Skin epidermis (tissue), 12 donors: ENCODE measurements around the gene ESRP2.

Source experiments
- H3K27ac ChIP-seq, 21 experiments: fragments of 200-600 bp; sonication (generic) in 11 of 21; one replicate each; pipeline ENCODE4 v1.5.0; 2020; ENCODE audit warnings: mild to moderate bottlenecking in 3 of 21, inconsistent platforms in 2 of 21, moderate library complexity in 2 of 21
- H3K4me3 ChIP-seq, 7 experiments: fragments of 200-600 bp; sonication (generic) in 2 of 7; one replicate each; pipeline ENCODE4 v1.5.0; 2020; ENCODE audit warnings: inconsistent platforms in 2 of 7, mild to moderate bottlenecking in 2 of 7, moderate library complexity in 1 of 7

The ESRP2 gene

GRCh38 chr16:68188170-68188569, 47.8 kb downstream of the ESRP2 start:
- Histone ChIP-seq H3K4me3 (no peak overlapping the region), H3K27ac (no peak overlapping the region)

DNA sequence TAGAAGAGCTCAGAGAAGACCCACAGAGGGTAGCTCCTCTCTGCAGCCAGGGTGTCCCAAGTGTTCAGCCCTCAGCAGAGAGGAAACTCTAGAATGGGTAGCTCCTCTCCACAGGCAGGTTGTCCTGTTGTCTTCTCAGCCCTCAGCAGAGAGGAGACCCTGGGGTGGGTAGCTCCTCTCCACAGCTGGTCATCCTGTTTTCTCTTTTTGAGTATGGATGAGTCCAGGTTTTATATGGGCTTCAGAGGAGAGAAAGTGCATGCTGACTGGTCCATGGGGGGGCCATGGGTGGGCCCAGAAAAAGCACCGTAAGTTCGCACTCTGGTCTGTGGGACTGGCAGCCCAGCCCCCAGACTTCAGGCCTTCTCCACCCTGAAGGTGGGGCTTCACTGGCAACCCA, 48.4 kb downstream of the ESRP2 start:
- Histone ChIP-seq H3K4me3 (no peak overlapping the region), H3K27ac (no peak overlapping the region)

GRCh38 chr16:68186877-68187276, 49.0 kb downstream of the ESRP2 start:
- no peak overlapping the region for H3K27ac ChIP-seq
- H3K4me3 ChIP-seq, result no peak overlapping the region

DNA sequence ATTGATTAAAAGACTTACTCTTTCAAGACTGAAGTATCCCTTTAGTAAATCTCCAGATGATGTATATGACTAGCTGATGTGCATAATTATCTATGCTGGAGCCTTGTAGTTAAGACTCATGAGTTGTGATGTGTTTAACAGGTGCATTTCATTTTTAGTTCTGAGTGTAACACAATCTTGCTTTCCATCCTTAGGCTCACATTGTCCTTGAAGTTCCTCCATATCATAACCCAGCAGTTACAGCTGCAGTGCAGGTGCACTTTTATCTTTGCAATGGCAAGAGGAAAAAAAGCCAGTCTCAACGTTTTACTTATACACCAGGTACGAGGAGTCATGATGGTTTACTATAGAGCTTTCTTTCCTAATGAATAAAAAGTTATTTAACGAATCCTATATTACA, 52.9 kb downstream of the ESRP2 start:
- H3K27ac ChIP-seq, result no peak overlapping the region

GRCh38 chr16:68179855-68180254, 56.1 kb downstream of the ESRP2 start:
- Histone ChIP-seq H3K4me3 (no peak overlapping the region), H3K27ac (no peak overlapping the region)

More for the DNA sequence above, 52.9 kb downstream of the ESRP2 start:
- no peak overlapping the region for H3K4me3 ChIP-seq

DNA sequence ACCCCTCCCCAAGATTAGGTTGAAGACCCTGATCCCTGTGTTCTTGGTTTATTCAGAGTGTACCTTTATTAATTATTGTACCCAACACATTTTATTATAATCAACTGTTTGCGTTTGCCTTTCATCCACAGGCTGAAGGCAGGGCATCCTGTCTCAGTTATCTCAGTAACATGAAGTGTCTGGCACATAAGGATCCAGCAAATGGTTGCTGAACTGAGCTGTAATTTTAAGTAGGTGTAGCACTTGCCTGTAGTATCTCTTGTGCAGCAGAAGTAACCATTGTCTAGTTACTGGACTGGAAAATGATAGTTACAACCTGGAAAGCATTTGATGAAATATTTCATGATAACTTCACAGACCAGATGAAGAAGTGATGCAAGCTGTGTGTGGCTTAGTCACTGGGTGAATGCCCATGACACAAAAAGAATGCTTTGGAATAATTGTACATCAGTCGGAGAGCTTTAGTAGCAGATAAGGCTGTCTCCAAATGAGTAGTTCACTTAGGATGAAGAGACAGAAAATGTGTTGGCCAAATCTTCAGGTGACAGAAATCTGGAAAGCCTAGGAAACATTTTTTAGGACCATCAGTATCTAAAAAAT, 56.6 kb downstream of the ESRP2 start:
- Histone ChIP-seq H3K27ac (no peak overlapping the region), H3K4me3 (no peak overlapping the region)
